Upper lobe of left lung (tissue), 6 donors: Measurements from ENCODE around the gene ATG10. TPM values are rescaled to one million over a fixed set of nuclear protein-coding genes. Genes with fewer than 3 reads are reported as not detected.

Source experiments
- ATAC-seq, 2 donors: fragments of 200-7000 bp; cut with Tn5 transposase; one replicate each; pipeline ENCODE4 v1.9.1; 2022; ENCODE audit warnings: mild to moderate bottlenecking in 2 of 2, moderate library complexity in 2 of 2; ENCODE audit not compliant: low FRiP score in 2 of 2
- DNase-seq, 2 donors: peaks; one replicate each; pipeline ENCODE4 v3.0.0-alpha.2; 2019 to 2020
- H3K27ac ChIP-seq, 4 donors: fragments of 200-600 bp; sonication (generic); one replicate each; pipeline ENCODE4 v1.5.1; 2016 to 2019
- H3K27me3 ChIP-seq, 4 donors: fragments of 200-600 bp; sonication (generic); one replicate each; pipeline ENCODE4 v1.5.1; 2017 to 2019
- H3K36me3 ChIP-seq, 4 donors: fragments of 200-600 bp; sonication (generic); one replicate each; pipeline ENCODE4 v1.5.1; 2016 to 2019
- H3K4me1 ChIP-seq, 4 donors: fragments of 200-600 bp; sonication (generic); one replicate each; pipeline ENCODE4 v1.5.1; 2018 to 2019
- H3K4me3 ChIP-seq, 4 donors: fragments of 200-600 bp; sonication (generic); one replicate each; pipeline ENCODE4 v1.5.1; 2017 to 2019; ENCODE audit warnings: mild to moderate bottlenecking in 2 of 4, moderate library complexity in 1 of 4
- H3K9me3 ChIP-seq, 4 donors: fragments of 200-600 bp; sonication (generic); one replicate each; pipeline ENCODE4 v1.5.1; 2018 to 2019
- CTCF ChIP-seq, 6 experiments: fragments of 450-650 bp in 4 of 6; fragments of 200-600 bp in 2 of 6; sonication (generic) in 2 of 6; IDR thresholded peaks; one replicate each; pipeline ENCODE4 v1.5.1; 2016 to 2019; ENCODE audit warnings: antibody characterized with exemption in 6 of 6
- EP300 ChIP-seq, 4 donors: sonication (generic); formaldehyde crosslinking; IDR thresholded peaks; one replicate each; pipeline ENCODE4 v1.5.1; 2017; ENCODE audit warnings: antibody characterized with exemption in 4 of 4, control low read depth in 2 of 4
- POLR2A ChIP-seq, 4 donors: fragments of 450-650 bp; IDR thresholded peaks; one replicate each; pipeline ENCODE4 v1.5.1; 2016 to 2017; ENCODE audit warnings: antibody characterized with exemption in 4 of 4, mild to moderate bottlenecking in 2 of 4
- POLR2AphosphoS5 ChIP-seq, 2 donors: sonication (generic); formaldehyde crosslinking; IDR thresholded peaks; one replicate each; pipeline ENCODE4 v1.5.1; 2017; ENCODE audit warnings: antibody characterized with exemption in 2 of 2
- WGBS, 2 donors: methylation state at CpG; one replicate each; pipeline ENCODE4 v1.1.5; 2017 to 2018; 5-methylcytosine and 5-hydroxymethylcytosine counted together
- total RNA-seq, 6 donors: library from RNA; depleted of rRNA in 4 of 6; stranded (reverse); fragments of >200 nt in 4 of 6; gene quantifications; one replicate each; pipeline versions ENCODE4 v1.1.0 to v1.2.1, GENCODE V29; 2016 to 2021
- donor health status: DM: no; HTN: no; CAD: no; lungs with moderate emphysema.
- donor health status: DM: no; HTN: yes; CAD: no; lungs with severe emphysema.

Gene ATG10
- total RNA-seq, 6 donors from 2014 or later = 1.00 to 9.4 (median 7.0) TPM

DNA sequence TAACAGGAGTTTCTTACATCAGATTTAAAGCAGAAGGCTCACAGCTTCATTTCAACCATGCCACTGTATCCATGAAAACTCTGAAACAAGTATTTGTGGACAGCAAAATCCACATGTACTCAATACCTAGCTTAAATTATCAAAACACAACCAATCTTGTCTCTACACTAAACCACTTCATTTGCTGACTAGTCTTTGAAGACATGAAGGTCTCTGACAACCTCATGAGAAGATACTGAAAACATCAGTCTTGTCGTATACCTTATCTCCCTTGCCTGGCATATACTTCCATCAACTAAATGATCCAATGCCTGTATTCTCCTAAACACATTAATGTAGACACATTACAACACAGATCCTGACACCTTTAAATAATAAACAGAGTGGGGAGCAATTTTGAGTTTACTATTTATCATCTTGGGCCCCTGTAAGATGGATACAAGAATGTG is 303.4 kb downstream of the ATG10 start:
- Histone ChIP-seq H3K27ac (no peak overlapping the region), H3K9me3 (no peaks in the 10 kb centered on the region), H3K27me3 (no peaks in the 10 kb centered on the region), H3K4me3 (no peak overlapping the region), H3K36me3 (peaks cover 15 to 42% (median 25%) of the 10 kb centered on the region in 4 donors), H3K4me1 (peaks cover 12 to 23% (median 14%) of the 10 kb centered on the region in 4 donors)
- WGBS, 2 donors = 79 to 96% methylated on average over 1 of the region's 1 CpG
- TF ChIP-seq POLR2A (IDR thresholded peaks at IDR 0.05) = no peak
- TF ChIP-seq POLR2AphosphoS5 (IDR thresholded peaks at IDR 0.05) = no peak
- no peak for TF ChIP-seq EP300 (IDR thresholded peaks at IDR 0.05)
- TF ChIP-seq CTCF (IDR thresholded peaks at IDR 0.05) = no peak
- no peak for ATAC-seq
- DNase-seq = no peak

DNA sequence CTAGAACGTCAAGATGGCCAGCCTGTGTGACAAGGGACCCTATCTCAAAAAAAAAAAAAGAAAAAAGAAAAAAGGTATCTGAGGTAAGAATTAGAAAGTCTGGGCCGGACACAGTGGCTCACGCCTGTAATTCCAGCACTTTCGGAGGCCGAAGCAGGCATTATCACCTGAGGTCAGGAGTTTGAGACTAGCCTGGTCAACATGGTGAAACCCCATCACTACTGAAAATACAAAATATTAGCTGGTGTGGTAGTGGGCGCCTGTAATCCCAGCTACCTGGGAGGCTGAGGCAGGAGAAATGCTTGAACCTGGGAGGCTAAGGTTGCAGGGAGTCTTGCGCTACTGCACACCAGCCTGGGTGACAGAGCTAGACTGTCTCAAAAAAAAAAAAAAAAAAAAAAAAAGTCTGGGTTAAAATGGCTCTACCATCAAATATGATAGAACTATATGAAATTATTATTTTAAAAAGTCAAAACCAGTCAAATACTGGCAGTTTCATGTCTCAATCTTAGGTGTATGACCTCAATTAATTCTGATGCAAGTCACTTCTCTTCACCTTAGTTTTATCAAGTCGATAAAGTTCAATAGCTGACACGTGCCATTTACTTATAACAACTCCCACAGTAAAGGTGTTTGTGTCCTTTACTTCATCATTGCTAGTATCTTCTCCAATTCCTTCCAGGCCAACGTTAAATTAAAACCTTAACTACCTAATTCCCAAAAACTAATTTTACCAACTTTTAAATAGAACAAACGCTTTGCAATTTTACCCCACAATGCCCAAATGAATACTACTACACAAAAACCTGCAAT is 305.2 kb downstream of the ATG10 start:
- Histone ChIP-seq H3K4me3 (peak overlapping the region; percentile 65 to 94 (median 76)), H3K4me1 (peaks cover 12 to 23% (median 14%) of the 10 kb centered on the region in 4 donors), H3K27me3 (no peaks in the 10 kb centered on the region), H3K27ac (peak overlapping the region in 2 of 4 donors; percentile 85 to 87), H3K9me3 (no peaks in the 10 kb centered on the region), H3K36me3 (peaks cover 15 to 42% (median 25%) of the 10 kb centered on the region in 4 donors)
- ATAC-seq = no peak
- TF ChIP-seq CTCF (IDR thresholded peaks at IDR 0.05) (no peak), EP300 (IDR thresholded peaks at IDR 0.05) (no peak), POLR2AphosphoS5 (IDR thresholded peaks at IDR 0.05) (no peak), POLR2A (IDR thresholded peaks at IDR 0.05) (no peak)
- WGBS, 2 donors = 73 to 74% methylated on average over 11 of the region's 11 CpGs
- no peak for DNase-seq

- 2 to 3% methylated on average over 15 of the region's 15 CpGs for WGBS, 2 donors
- ATAC-seq (peak in 1 of 2 donors; percentile 6), DNase-seq (no peak)
- H3K4me3 ChIP-seq = peak overlapping the region; percentile 65 to 94 (median 76)
- H3K27ac ChIP-seq = peak overlapping the region; percentile 84 to 87 (median 86)
- peaks cover 12 to 23% (median 14%) of the 10 kb centered on the region in 4 donors for H3K4me1 ChIP-seq
- no peaks in the 10 kb centered on the region for H3K9me3 ChIP-seq
- no peaks in the 10 kb centered on the region for H3K27me3 ChIP-seq
- peaks cover 15 to 42% (median 24%) of the 10 kb centered on the region in 4 donors for H3K36me3 ChIP-seq
- TF ChIP-seq CTCF (IDR thresholded peaks at IDR 0.05) = no peak
- no peak for TF ChIP-seq POLR2AphosphoS5 (IDR thresholded peaks at IDR 0.05)
- TF ChIP-seq EP300 (IDR thresholded peaks at IDR 0.05) = no peak
- no peak for TF ChIP-seq POLR2A (IDR thresholded peaks at IDR 0.05)
Observed at GRCh38 chr5:82277613-82277986, 305.8 kb downstream of the ATG10 start.

- TF ChIP-seq CTCF (IDR thresholded peaks at IDR 0.05) = no peak
- peak; percentile 65 to 87 for TF ChIP-seq POLR2AphosphoS5 (IDR thresholded peaks at IDR 0.05)
- TF ChIP-seq POLR2A (IDR thresholded peaks at IDR 0.05) = peak in 2 of 4 donors; percentile 77 to 85
- Histone ChIP-seq H3K4me3 (peak within 1 kb of the TSS; percentile 65 to 94 (median 76)), H3K9me3 (no peaks in the 10 kb centered on the region), H3K4me1 (peaks cover 12 to 23% (median 14%) of the 10 kb centered on the region in 4 donors), H3K36me3 (peaks cover 15 to 37% (median 22%) of the 10 kb centered on the region in 4 donors), H3K27ac (peak within 1 kb of the TSS; percentile 84 to 87 (median 86)), H3K27me3 (no peaks in the 10 kb centered on the region)
- peak; percentile 92 to 95 for DNase-seq
- ATAC-seq = peak; percentile 98
- WGBS, 2 donors = 1% methylated on average over 38 to 54 of the region's 60 CpGs
Observed at GRCh38 chr5:82277987-82278710, 306.3 kb downstream of the ATG10 start, which contains the start of gene RPS23. Gene RPS23, minus strand, starts transcription at chr5:82278354. Its CDS starts 31 bp downstream, at chr5:82278323.
